ENCODE data around the gene HOXA4. TPM values are rescaled to one million over a fixed set of nuclear protein-coding genes. Genes with fewer than 3 reads are reported as not detected.
A peak's percentile ranks its signal among the peaks of the same experiment; 100 is the strongest.

The HOXA4 gene
- total and polyA plus RNA-seq, 12 donors, result 3.3 to 12.6 (median 6.8) TPM

DNA sequence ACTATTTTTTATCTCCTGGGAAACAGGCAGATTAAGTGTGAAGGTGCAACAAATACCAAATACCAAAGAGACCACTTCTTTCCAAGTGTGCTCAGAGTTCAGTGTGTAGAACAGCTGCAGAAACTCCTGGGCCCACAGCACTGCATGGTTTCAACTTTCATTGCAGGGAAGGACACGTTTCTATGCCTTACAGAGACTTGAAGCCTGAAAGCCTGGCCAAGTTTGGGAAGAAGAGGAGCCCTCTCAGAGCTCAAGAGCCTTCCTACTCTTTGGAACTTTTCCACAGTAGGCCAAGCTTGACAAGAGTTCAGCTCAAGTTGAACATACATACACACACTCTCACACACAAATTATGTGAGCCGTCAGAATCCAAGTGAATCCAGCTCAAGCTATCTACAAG lies 2.5 kb downstream of the HOXA4 start:
- no peaks in the 10 kb centered on the region for H3K9me3 ChIP-seq (replicated peaks in 1 of 3)
- WGBS, 4 donors, result 44 to 61% (median 55%) methylated on average over 2 of the region's 2 CpGs
- no peak overlapping the region for H3K4me3 ChIP-seq
- H3K27me3 ChIP-seq, result no peaks in the 10 kb centered on the region
- H3K4me1 ChIP-seq (replicated peaks in 1 of 2), result peaks cover 8 to 49% of the 10 kb centered on the region in 2 donors
- DNase-seq, result peak in 2 of 7 donors; percentile 10 to 47
- peak overlapping the region in 2 of 5 donors; percentile 93 to 98 for H3K27ac ChIP-seq
- no peak for TF ChIP-seq POLR2A (IDR thresholded peaks at IDR 0.05)
- TF ChIP-seq, protein P1, sequence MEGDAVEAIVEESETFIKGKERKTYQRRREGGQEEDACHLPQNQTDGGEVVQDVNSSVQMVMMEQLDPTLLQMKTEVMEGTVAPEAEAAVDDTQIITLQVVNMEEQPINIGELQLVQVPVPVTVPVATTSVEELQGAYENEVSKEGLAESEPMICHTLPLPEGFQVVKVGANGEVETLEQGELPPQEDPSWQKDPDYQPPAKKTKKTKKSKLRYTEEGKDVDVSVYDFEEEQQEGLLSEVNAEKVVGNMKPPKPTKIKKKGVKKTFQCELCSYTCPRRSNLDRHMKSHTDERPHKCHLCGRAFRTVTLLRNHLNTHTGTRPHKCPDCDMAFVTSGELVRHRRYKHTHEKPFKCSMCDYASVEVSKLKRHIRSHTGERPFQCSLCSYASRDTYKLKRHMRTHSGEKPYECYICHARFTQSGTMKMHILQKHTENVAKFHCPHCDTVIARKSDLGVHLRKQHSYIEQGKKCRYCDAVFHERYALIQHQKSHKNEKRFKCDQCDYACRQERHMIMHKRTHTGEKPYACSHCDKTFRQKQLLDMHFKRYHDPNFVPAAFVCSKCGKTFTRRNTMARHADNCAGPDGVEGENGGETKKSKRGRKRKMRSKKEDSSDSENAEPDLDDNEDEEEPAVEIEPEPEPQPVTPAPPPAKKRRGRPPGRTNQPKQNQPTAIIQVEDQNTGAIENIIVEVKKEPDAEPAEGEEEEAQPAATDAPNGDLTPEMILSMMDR (IDR thresholded peaks at IDR 0.05), result no peak
- intact Hi-C loops (cut with DNase I), result no loop called here
- no peaks in the 10 kb centered on the region for H3K36me3 ChIP-seq (replicated peaks in 1 of 2)

DNA sequence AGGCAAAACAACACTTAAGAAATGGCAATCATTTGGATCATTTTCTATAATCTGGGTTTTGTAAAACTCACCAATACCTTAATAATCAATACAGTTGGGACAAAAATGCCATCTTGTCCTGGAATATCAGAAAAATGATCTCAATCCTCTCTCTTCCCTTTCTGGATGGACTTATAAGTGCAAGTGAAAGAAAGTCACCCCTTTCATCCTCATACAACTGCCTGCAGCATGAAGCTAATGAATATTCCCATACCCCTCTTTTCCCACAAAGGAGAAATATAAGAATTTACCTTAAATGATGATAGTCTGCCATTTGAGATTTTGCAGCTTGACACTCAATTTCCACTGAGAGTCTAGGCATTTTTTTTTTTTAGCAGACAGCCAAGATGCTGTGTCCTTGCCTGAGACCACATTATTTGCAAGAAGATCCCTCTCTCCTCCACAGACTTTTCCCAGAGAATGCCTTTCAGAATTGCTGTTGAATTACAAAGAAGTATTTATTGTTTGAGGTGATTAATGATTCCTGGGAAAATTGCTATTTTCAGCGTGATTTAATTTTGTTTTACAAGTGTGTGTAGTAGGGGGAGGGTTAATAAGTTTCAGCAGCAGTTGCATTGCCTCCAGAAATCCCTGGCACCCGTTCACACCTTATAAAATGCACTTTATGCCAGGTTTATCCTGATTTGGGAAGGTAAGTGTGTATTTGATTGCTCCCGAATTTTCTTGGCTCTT lies 3.8 kb downstream of the HOXA4 start:
- intact Hi-C loops (cut with DNase I), result no loop called here
- Histone ChIP-seq H3K36me3 (replicated peaks in 1 of 2) (no peaks in the 10 kb centered on the region), H3K9me3 (replicated peaks in 1 of 3) (no peaks in the 10 kb centered on the region), H3K4me3 (no peak overlapping the region), H3K27ac (peak overlapping the region in 1 of 5 donors; percentile 98), H3K4me1 (replicated peaks in 1 of 2) (peaks cover 8 to 45% of the 10 kb centered on the region in 2 donors), H3K27me3 (no peaks in the 10 kb centered on the region)
- no peak for DNase-seq
- 62 to 71% (median 67%) methylated on average over 3 of the region's 3 CpGs for WGBS, 4 donors
- TF ChIP-seq, protein P1 (IDR thresholded peaks at IDR 0.05), result no peak
- no peak for TF ChIP-seq POLR2A (IDR thresholded peaks at IDR 0.05)

DNA sequence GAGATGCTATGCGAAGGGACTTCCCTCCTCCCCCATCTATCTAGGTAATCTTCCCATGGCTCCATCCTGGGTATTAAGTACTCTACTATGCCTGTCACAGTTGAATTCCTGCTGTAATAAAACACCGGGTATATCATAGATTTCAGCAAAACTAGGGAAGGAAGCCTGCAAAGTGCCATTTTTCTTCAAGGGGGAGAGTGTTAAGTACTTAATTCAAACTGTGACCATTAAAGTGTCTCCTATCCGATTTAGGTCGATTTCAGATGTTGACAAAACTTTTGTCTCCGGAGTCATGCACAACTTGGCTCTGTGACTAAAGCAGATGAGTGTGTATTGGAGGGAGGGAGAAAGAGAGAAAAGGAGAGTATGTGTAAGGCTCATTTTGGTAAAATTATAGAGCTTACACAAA lies 4.6 kb downstream of the HOXA4 start:
- H3K27ac ChIP-seq, result peak overlapping the region in 1 of 5 donors; percentile 38
- H3K9me3 ChIP-seq (replicated peaks in 1 of 3), result no peaks in the 10 kb centered on the region
- H3K36me3 ChIP-seq (replicated peaks in 1 of 2), result no peaks in the 10 kb centered on the region
- no peaks in the 10 kb centered on the region for H3K27me3 ChIP-seq
- 50 to 60% (median 52%) methylated on average over 5 of the region's 5 CpGs for WGBS, 4 donors
- intact Hi-C loops (cut with DNase I), result no loop called here
- DNase-seq, result no peak
- H3K4me3 ChIP-seq, result no peak overlapping the region
- peaks cover 8 to 38% of the 10 kb centered on the region in 2 donors for H3K4me1 ChIP-seq (replicated peaks in 1 of 2)
- TF ChIP-seq, protein P1 (IDR thresholded peaks at IDR 0.05), result no peak
- no peak for TF ChIP-seq POLR2A (IDR thresholded peaks at IDR 0.05)

DNA sequence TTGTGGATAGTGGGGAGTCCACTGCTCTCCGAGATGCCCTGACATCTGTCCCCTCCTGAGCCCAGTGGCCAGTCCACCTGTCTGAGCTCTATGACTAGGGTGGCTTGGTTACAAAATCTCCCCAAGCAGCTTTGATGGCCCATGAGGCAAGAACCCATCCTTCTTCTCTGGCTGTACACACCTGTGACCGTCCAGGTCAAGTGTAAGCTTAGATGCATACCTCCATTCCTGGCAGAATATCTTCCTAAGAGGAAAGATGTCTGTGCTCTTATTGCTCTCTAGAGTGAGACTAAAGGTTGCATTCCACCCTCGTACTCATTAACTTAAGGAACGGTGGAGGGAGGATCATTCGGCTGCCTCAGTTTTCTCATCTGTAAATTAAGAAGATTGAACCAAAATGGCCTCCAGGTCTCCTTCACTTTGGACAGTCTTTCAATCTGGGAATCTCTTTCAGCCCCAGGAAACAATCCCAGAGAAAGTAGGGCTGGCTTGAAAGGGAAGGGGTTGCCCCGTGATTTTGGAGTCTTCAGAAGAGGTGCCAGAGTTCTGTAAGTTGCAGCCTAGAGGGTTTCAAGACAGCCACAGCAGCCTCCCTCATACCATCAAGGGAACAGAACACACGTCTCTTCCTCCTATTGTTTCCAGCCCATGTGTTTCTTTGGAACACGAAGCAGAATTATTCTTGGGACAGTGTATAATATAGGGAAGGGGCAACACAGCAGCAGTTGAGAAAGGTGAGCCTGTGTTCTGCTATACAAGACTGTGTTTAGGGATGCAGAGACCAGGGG lies 5.5 kb downstream of the HOXA4 start:
- DNase-seq, result peak in 1 of 7 donors; percentile 4
- H3K4me3 ChIP-seq, result no peak overlapping the region
- H3K27me3 ChIP-seq, result no peaks in the 10 kb centered on the region
- no peaks in the 10 kb centered on the region for H3K9me3 ChIP-seq (replicated peaks in 1 of 3)
- H3K27ac ChIP-seq, result peak overlapping the region in 2 of 5 donors; percentile 69 to 90
- no peaks in the 10 kb centered on the region for H3K36me3 ChIP-seq (replicated peaks in 1 of 2)
- H3K4me1 ChIP-seq (replicated peaks in 1 of 2), result peaks cover 8 to 38% of the 10 kb centered on the region in 2 donors
- WGBS, 4 donors, result 85 to 88% (median 88%) methylated on average over 7 to 8 of the region's 8 CpGs
- TF ChIP-seq, protein P1 (IDR thresholded peaks at IDR 0.05), result no peak
- no peak for TF ChIP-seq POLR2A (IDR thresholded peaks at IDR 0.05)
- intact Hi-C loops (cut with DNase I), result no loop called here
